ENCODE measurements around the gene IFFO2. TPM values are rescaled to one million over a fixed set of nuclear protein-coding genes. Genes with fewer than 3 reads are reported as not detected.
A peak's percentile ranks its signal among the peaks of the same experiment; 100 is the strongest.

Gene IFFO2
- 10 to 100 TPM; 23.7 to 27.4 (median 25.2) TPM for polyA plus RNA-seq (ENCODE audit: insufficient read length in 4 of 4)

DNA sequence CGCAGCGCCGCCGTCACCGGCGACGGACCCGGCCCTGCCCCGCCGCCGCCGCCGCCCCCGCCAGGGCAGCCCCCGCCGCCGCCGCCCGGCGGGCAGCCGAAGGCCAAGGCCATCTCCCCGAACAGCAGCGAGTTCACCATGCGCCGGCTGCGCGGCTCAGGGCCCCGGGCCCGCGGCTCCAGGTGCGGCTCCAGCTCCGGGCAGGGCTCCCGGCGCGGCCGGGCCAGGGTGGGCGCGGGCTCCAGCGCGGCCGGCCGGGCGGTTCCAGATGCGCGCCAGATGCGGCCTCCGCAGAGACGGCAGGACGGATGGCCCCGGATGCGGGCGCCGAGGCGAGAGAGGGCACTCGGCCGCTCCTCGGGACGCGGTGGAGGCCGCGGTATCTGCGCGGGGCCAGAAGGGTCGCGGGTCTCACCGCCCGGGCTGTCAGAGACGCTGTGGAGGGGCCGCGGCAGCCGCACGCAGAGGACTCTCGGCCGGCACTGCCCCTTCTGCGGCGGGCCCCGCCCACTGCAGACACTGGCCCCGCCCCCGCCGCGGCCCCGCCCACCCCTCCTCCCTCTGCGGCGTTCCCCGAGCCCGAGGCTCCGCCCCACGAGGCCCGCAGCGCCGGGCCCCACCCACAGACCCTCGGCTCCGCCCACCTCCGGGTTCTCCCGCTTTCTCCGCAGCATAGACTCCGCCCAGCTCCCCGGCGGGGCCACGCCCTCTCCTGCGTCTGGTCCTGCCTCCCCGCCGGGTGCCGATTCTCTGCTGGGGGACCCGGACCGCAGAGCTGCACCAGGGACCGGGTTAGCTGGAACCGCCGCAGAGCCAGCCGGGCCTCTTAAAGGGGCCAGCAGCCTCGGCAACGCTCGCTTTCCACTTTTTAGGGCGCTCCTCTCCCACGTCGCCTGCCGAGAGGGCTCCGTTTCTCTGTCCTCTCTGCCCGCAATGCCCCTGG lies at the start of gene IFFO2:
Gene IFFO2, minus strand, starts transcription at position 484 of the 943 bp plus-strand sequence. Its CDS starts 344 bp downstream, at position 140.
- DNase-seq (ENCODE audit: low read depth in 4 of 4, low spot score in 3 of 4) = peak; percentile 92 to 94 (median 93)

DNA sequence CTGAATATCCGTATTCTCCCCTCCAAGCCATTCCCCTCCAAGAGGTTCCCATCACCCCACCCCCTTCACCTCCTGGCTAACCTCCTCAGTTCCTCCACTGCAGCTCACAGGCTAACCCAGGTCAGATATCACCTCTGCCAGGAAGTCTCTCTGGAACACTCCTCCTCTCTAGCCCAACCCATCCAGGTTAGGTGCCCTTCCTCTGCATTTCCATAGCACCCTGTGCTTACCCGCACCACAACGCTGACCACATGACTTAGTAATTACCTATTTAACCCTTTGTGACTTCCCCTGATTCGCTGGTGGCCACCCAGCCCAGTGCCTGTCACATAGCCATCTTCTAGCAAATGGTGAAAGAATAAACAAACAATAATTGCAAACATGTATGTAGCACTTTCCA lies 49.5 kb upstream of the IFFO2 start:
- no peak for DNase-seq (ENCODE audit: low read depth in 4 of 4, low spot score in 3 of 4)

DNA sequence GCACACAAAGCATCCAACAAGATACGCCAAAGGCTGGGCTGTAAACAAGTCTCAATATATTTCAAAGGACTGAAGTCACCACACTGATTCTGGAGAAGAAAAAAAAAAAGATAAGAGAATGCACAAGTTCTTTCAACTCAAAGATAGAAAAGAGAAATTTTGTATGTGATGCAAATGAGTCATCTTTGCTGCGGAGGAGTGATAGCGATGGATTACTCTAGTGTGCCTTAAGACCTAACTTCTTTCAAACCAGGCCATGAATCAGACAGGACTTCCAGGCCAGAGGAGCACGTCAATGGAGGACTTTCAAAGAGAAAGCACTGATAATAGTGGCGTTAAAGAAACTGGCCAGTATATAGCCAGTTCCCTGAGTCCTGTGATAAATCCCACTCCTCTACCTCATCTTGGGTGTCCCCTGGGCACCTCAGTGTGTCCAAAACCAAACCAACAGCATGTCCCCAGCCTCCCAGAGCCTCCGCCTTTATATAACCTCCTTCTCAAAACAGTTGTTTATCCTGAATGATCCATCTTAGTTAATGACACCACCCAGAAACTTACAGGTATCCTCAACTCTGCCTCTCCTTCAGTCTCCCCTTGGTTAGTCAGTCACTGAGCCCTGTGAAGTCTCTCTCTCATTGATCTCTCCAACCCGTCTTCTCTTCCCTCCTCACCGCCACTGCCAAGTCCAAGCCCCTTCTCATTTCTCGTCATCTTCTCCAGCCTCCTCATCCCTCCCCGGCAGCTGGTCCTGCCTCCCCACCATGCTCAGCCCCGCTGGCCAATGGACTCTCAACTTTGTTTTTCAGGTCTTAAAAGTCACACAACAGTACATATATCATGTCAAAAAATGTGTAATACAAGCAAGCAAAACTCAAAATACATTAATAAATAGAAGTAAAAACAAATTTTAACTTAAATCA lies 47.2 kb upstream of the IFFO2 start:
- no peak for DNase-seq (ENCODE audit: low read depth in 4 of 4, low spot score in 3 of 4)

DNA sequence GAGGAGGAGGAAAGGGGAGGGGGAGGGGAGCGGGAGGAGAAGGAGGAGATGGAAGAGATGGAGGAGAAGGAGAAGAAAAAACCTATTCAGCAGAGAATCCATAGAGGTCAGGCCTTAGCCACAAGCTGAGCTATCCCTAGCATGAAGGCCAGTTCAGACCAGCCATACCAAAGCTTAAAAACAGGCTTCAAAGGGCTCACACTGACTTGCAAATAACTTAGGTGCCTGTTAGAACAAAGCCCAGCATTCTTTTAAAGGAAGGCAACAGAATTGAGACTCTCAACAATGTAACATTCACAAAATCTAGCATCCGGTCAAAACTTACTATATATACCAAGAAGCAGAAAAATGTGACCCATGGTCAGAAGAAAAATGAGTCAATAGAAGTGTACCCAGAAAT lies 43.6 kb upstream of the IFFO2 start:
- no peak for DNase-seq (ENCODE audit: low read depth in 4 of 4, low spot score in 3 of 4)

DNA sequence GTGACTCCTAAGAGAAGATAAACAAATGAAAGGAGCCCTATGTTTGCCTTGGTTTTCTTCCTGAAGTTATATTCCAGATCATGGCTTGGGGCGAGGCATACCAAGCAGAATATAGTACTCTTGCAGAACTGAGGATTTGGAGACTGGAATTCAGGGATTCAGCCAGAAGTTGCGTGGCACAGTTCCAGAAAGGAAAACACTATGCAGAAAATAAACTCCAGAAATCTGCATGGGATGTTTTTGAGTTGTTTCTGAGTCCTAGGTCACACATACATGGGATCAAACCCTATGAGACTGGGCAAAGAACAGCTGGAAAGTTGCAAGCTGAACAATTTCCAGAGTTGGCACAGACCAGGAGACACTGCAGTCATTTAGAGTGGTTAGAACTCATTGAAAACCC lies 42.9 kb upstream of the IFFO2 start:
- DNase-seq (ENCODE audit: low read depth in 4 of 4, low spot score in 3 of 4) = no peak

DNA sequence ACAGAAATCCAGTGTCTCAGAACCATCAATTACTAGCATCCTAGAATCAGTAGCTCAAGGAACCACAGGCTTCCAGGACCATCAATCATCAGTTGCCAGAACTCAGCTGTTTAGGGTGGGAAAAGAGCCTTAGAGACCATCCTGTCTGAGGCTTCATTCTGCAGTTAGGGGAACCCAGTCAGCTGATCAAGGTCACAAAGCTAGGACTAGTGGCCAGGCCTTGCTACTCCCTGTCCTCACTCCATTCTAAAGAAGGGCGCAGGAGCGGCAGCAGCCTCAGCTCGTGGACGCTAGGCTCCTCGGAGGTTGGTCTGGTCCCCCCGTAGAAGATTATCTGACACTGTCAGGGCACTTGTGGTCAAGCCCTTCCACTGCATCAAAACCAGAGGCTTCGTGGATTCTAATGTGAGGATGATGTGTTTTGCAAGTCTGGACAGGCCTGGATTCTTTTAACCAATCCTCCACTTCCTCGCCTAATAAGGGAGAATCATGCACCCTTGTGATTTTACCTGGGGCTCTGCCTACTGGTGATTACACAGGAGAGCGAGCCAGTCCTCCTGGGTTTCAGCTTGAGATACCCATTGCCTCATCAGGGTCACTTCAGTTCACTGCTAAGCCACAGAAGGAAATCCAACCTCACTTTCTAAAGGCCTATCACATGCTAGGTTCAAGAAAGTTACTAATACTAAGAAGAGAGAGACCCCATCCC lies 41.7 kb upstream of the IFFO2 start:
- no peak for DNase-seq (ENCODE audit: low read depth in 4 of 4, low spot score in 3 of 4)

DNA sequence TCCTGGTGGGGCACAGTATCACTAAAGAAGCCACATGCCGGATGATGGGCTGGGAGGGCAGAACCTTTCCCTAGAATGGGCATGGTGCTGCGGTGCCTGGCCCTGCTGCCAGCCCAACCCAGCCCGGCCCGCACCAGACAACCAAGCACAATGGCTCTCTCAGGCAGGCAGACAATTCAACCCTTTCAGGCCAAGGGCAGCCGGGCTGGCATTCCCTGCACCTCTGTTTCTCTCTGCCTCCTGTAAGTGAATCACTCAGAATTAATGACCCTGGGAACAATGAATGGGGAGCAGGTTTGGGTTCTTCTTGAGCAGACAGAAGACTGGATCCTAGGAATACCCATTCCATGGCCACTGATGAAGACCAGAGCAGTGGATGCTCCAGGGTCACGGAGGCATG lies 41.0 kb upstream of the IFFO2 start:
- no peak for DNase-seq (ENCODE audit: low read depth in 4 of 4, low spot score in 3 of 4)

DNA sequence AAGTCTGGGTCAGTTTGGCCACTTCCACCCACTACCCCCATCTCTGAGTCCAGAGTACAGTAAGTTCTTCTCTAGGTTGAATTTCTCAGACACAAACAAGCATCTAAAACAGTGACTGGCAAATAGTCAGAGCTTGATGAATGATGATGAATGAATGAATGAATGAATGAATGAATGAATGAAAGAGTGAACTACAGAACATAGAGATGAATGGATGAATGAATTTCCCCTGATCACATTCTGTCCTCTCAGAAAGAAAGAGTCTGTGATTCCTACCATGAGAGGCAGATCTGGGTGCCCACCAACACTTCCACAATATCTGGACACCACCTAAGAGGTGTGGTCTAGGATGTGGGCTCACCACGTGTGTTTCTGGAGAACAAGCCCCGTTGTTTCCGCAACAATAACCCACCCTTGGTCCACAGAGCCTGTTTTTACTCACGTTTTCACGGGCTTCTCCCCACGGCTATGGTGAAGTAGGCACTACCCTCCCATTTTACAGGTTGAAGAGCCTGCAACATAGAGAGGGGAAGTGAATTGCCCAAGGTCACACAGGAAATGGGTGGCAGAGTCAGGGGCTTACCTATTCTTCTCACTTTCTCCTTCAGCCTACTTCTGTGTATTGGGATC lies 40.2 kb upstream of the IFFO2 start:
- DNase-seq (ENCODE audit: low read depth in 4 of 4, low spot score in 3 of 4) = no peak

DNA sequence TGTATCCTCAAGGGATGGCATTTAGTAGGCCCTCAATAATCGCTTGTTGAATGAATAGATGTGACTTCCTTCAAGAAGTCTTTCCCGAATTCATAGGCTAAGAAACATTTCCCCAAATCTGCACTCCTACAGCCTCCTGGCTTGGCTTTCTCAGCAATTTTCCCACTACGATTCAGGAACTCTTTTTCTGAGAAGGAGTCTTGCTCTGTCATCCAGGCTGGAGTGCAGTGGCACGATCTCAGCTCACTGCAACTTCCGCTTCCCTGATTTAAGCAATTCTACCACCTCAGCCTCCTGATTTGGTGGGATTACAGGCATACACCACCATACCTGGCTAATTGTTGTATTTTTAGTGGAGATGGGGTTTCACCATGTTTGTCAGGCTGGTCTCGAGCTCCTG lies 37.9 kb upstream of the IFFO2 start:
- DNase-seq (ENCODE audit: low read depth in 4 of 4, low spot score in 3 of 4) = no peak

DNA sequence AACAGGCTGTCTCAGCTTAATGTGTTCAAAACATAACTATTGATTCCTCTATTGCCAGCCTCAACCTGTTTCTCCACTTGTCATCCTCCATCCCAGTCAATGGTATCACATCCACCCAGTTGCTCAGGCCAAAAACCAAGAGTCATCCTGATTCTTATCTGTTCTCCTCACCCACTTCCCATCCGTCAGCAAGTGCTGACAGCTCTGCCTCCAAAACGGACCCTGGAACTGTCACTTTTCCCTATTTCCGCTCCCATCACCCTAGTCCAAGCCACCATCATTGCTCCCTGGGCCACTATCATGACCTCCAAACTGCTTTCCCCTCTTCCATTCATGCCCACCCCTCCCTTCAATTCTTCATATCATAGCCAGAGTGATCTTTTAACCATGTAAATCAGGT lies 36.2 kb upstream of the IFFO2 start:
- no peak for DNase-seq (ENCODE audit: low read depth in 4 of 4, low spot score in 3 of 4)

DNA sequence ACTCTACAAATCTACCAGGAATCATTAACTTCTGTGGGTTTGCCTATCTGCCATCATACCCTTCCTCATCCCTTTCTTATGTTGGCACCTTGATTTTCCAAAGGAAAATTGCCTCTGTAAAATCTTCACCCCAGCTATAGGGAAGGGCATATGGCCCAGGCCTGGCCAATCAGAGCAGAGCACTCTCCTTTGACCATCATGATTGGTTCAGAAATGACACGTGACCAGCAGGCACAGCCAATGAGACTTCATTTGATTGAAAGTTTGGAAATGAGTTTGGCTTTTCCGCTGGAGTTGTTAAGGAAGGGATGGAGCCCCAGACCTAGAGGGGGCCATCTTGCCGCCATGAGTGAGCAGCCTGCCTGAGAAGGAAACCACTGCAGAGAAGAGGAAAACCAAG lies 35.1 kb upstream of the IFFO2 start:
- no peak for DNase-seq (ENCODE audit: low read depth in 4 of 4, low spot score in 3 of 4)

DNA sequence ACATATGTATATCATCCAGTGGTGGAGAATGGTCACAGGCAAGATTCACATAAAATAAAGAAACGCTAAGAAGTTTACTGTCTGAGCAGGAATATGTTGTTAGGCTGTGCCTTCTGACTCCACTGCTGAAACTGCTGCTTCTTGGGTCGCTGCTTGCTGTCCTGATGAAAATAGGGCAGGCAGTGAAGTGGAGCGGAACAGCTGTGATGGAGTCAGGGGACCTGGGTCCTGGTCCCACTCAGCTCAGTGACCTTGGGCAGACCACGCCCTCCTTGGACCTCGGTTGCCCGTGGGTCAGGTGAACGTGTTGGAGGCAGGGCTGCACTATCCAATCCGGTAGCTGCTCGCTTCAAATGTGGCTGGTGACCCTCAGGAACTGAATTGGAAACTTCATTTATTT lies 33.4 kb upstream of the IFFO2 start:
- DNase-seq (ENCODE audit: low read depth in 4 of 4, low spot score in 3 of 4) = no peak

DNA sequence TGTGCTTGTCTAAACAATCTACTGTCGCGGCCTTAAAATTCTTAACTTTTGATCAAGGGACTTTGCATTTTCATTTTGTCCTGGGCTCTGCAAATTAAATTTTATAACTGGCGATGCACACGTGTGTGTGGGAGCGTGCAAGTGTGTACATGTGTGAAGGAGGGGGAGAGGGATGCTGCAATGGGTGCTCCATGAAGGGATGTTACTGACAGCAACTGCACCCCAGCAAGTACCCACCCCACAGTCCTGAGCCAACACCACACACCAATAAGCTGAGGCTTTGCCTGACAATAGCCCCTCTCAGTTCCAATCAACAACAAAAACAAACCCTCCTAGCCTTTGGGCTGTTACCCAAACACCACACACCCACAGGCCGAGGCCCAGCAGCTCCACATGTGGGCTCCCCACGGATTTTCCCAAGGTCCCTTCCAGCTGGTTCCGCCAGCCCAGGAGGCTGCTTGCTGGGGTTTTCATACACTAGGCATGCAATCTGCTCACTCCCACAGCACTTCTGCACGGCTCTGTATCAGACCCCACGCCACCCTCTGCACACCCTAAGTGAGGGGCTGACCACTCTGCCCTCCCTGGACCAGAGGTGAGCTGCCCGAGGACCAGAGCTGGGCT lies 32.8 kb upstream of the IFFO2 start:
- DNase-seq (ENCODE audit: low read depth in 4 of 4, low spot score in 3 of 4) = no peak

DNA sequence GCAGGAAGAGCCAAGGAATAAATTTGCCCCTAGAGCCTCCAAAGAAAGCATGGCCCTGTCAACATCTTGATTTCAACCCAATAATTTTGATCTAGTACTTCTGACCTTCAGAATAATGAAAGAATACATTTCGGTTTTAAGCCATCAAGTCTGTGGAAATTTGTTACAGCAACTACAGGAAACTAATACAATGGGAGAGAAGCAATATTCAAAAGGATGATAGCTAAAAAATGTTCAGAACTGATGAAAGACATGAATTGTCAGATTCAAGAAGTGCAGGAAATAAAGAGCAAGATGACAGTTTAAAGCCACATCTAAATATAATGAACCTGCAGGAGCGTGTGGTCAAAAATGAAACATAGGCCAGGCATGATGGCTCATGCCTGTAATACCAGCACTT lies 24.8 kb upstream of the IFFO2 start:
- DNase-seq (ENCODE audit: low read depth in 4 of 4, low spot score in 3 of 4) = no peak

DNA sequence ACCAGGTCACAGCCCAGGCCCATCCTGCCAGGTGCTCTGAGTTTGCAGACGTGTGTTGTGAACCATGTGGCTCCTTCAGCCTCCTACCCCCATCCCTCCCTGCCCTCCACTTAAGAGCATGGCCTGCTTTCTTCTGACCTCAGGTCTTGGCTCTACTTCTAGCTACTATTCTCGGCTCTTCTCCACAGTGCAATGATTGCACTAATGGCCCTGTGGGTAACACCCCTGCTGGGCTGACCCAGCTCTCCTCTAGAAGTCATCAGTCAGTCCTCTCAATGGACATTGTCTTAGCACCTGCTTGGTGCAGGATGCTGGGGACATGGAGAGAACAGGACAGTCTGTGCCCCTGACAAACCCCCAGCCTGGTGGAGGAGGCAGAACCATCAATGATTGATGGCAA lies 22.2 kb upstream of the IFFO2 start:
- DNase-seq (ENCODE audit: low read depth in 4 of 4, low spot score in 3 of 4) = no peak

DNA sequence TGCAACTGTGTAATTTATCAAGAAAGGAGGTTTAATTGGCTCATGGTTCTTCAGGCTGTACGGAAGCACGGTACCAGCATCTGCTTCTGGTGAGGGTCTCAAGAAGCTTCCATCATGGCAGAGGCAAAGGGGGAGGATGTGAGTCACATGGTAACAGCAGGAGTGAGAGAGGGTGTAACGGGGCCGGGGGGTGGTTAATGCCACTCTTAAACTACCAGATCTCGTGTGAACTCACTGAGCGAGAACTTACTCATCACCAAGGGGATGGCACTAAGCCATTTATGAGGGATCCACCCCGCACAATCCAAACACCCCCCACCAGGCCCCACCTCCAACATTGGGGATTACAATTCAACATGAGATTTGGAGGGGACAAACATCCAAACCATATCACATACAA lies 21.0 kb upstream of the IFFO2 start:
- no peak for DNase-seq (ENCODE audit: low read depth in 4 of 4, low spot score in 3 of 4)

DNA sequence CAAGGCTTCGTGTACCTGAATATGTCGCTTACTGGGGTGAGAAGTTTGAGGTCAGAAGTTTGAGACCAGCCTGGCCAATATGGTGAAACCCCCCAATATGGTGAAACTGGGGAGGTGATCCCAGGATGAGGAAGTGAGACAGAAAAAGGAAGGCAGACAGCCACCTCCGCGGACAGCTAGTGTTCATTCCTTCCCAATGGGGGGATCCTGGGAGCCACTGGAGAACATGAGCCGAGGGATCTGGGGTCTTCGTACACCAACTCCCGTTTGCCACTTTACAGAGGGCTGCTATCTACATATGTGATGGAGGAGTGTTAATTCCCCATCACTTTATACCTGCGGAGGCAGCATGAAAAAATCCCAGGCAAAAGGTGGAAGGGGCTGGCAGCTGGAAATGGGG lies 19.6 kb upstream of the IFFO2 start:
- no peak for DNase-seq (ENCODE audit: low read depth in 4 of 4, low spot score in 3 of 4)

DNA sequence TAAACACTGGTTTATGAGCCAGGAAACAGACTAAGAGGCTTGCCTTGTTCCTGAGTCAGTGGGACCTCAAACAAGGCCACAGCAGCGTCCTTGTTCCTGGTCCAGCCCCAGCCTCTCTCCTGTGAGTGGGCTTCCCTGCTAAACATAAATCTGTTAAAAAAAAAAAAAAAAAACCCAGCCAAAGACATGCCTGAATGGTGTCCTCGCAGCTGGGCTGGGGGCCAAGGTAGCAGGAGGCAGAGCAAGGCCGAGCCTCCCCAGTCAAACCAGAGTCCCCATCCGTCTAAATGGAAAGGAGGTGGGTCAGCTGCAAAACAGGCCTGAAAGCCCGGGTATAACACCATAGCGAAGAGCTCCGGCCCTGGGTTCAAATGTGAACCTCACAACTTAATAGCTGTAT lies 18.1 kb upstream of the IFFO2 start:
- no peak for DNase-seq (ENCODE audit: low read depth in 4 of 4, low spot score in 3 of 4)

DNA sequence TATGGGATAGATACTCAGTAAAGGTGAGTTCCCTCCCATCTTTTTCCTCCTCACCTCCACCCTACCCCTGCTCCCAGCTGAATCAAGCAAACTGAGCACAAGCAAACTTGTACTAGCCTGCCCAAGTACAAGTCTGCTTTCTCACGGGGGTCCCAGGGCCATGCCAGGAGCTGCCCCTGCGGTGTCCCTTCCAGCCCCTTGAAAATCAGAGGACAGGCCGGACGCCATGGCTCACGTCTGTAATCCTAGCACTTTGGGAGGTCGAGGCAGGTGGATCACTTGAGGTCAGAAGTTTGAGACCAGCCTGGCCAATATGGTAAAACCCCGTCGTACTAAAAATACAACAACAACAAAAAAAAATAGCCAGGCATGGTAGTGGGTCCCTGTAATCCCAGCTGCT lies 17.5 kb upstream of the IFFO2 start:
- DNase-seq (ENCODE audit: low read depth in 4 of 4, low spot score in 3 of 4) = no peak

DNA sequence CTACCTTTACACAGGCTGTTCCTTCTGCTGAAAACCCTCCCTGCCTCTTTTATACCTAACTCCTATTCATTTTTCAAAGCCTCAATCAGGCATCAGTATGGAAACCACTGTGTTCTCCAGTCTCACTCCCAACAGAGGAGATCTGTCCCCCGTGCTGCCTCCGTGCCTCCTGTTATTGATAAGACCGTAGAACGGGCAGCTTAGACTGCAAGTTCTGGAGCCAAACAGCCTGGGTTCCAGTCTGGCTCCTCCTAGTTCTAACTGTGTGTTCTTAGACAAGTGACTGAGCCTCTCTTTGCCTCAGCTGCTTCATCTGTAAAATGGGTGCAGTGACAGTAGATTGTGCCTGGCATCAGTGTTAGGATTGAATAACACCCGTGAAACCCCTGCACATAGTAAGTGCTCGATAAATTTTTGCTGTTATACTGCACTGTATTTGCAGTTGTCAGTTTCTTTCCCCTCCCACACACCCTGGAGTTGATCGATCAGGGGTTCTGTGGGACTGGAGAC lies 17.0 kb upstream of the IFFO2 start:
- DNase-seq (ENCODE audit: low read depth in 4 of 4, low spot score in 3 of 4) = no peak
